SK-N-SH treated with all-trans-retinoic acid at 6 μM for 48 hours (cell line): Measurements from ENCODE around the gene UBE2E3.

Source experiments
- ATAC-seq: fragments of 200-7000 bp; cut with Tn5 transposase; 3 replicates; pipeline ENCODE4 v1.9.1; 2020; ENCODE audit warnings: mild to moderate bottlenecking, moderate library complexity
- BACH2 ChIP-seq: fragments of 250-450 bp; sonication (Bioruptor Pico); IDR thresholded peaks from 2 replicates; pipeline ENCODE4 v1.9.0; 2021; ENCODE audit warnings: mild to moderate bottlenecking, borderline replicate concordance
- CSDC2 ChIP-seq: fragments of 250-450 bp; sonication (Bioruptor Pico); IDR thresholded peaks from 2 replicates; pipeline ENCODE4 v1.5.0; 2020; ENCODE audit warnings: mild to moderate bottlenecking, moderate library complexity
- ESRRG ChIP-seq: fragments of 250-450 bp; sonication (Bioruptor Pico); IDR thresholded peaks from 2 replicates; pipeline ENCODE4 v1.6.1; 2021; ENCODE audit warnings: mild to moderate bottlenecking
- GLIS3 ChIP-seq: fragments of 250-450 bp; sonication (Bioruptor Pico); IDR thresholded peaks from 2 replicates; pipeline ENCODE4 v1.5.0; 2020; ENCODE audit warnings: mild to moderate bottlenecking, moderate library complexity
- ISL1 ChIP-seq: fragments of 250-450 bp; sonication (Bioruptor Pico); IDR thresholded peaks from 2 replicates; pipeline ENCODE4 v2.1.2; 2022; ENCODE audit warnings: mild to moderate bottlenecking, moderate library complexity
- OSR1 ChIP-seq: fragments of 250-450 bp; sonication (Bioruptor Pico); IDR thresholded peaks from 2 replicates; pipeline ENCODE4 v1.8.0; 2022; ENCODE audit warnings: moderate library complexity, mild to moderate bottlenecking, inconsistent platforms
- PATZ1 ChIP-seq: fragments of 250-450 bp; sonication (Bioruptor Pico); IDR thresholded peaks from 2 replicates; pipeline ENCODE4 v1.8.0; 2020; ENCODE audit warnings: mild to moderate bottlenecking, moderate library complexity, borderline replicate concordance
- PPARA ChIP-seq: fragments of 250-450 bp; sonication (Bioruptor Pico); IDR thresholded peaks from 2 replicates; pipeline ENCODE4 v1.5.0; 2020; ENCODE audit warnings: mild to moderate bottlenecking, borderline replicate concordance
- RARB ChIP-seq: fragments of 250-450 bp; sonication (Bioruptor Pico); IDR thresholded peaks from 2 replicates; pipeline ENCODE4 v1.8.0; 2021; ENCODE audit warnings: mild to moderate bottlenecking, moderate library complexity
- SNAI2 ChIP-seq: fragments of 250-450 bp; sonication (Bioruptor Pico); IDR thresholded peaks from 2 replicates; pipeline ENCODE4 v1.5.0; 2020; ENCODE audit warnings: mild to moderate bottlenecking, moderate library complexity
- TCF4 ChIP-seq: fragments of 250-450 bp; sonication (Bioruptor Pico); IDR thresholded peaks from 2 replicates; pipeline ENCODE4 v1.8.0; 2021; ENCODE audit warnings: mild to moderate bottlenecking, moderate library complexity, borderline replicate concordance
- TOX ChIP-seq: fragments of 250-450 bp; sonication (Bioruptor Pico); IDR thresholded peaks from 2 replicates; pipeline ENCODE4 v1.8.0; 2021; ENCODE audit warnings: mild to moderate bottlenecking, moderate library complexity, borderline replicate concordance
- TSHZ2 ChIP-seq: fragments of 250-450 bp; sonication (Bioruptor Pico); IDR thresholded peaks from 2 replicates; pipeline ENCODE4 v1.5.0; 2020; ENCODE audit warnings: mild to moderate bottlenecking, moderate library complexity
- ZC3H10 ChIP-seq: fragments of 250-450 bp; sonication (Bioruptor Pico); IDR thresholded peaks from 2 replicates; pipeline ENCODE4 v1.5.1; 2021; ENCODE audit warnings: mild to moderate bottlenecking, moderate library complexity
- ZFP3 ChIP-seq: fragments of 250-450 bp; sonication (Bioruptor Pico); IDR thresholded peaks from 2 replicates; pipeline ENCODE4 v1.5.0; 2020; ENCODE audit warnings: mild to moderate bottlenecking, moderate library complexity
- ZFP30 ChIP-seq: fragments of 450-650 bp; formaldehyde crosslinking; IDR thresholded peaks from 2 replicates; pipeline ENCODE4 v1.5.0; 2022; ENCODE audit warnings: mild to moderate bottlenecking, moderate library complexity
- ZNF565 ChIP-seq: fragments of 450-650 bp; formaldehyde crosslinking; conservative IDR thresholded peaks from 2 replicates; pipeline ENCODE4 v1.5.0; 2020; ENCODE audit warnings: low read depth, mild to moderate bottlenecking, moderate library complexity
- ZNF70 ChIP-seq: fragments of 450-650 bp; formaldehyde crosslinking; IDR thresholded peaks from 2 replicates; pipeline ENCODE4 v1.5.0; 2020; ENCODE audit warnings: mild to moderate bottlenecking, moderate library complexity
- ZNF8 ChIP-seq: fragments of 450-650 bp; formaldehyde crosslinking; IDR thresholded peaks from 2 replicates; pipeline ENCODE4 v1.5.0; 2020; ENCODE audit warnings: mild to moderate bottlenecking, moderate library complexity
- TF ChIP-seq, protein P1 (sequence below): fragments of 250-450 bp; sonication (Bioruptor Pico); IDR thresholded peaks from 2 replicates; pipeline ENCODE4 v1.5.1; 2021; ENCODE audit warnings: mild to moderate bottlenecking, moderate library complexity
- TF ChIP-seq, protein P2 (sequence below): fragments of 250-450 bp; sonication (Bioruptor Pico); IDR thresholded peaks from 2 replicates; pipeline ENCODE4 v1.8.0; 2021; ENCODE audit warnings: low read depth, mild to moderate bottlenecking, moderate library complexity, borderline replicate concordance

Gene UBE2E3

GRCh38 chr2:181103659-181104058 lies 123.3 kb downstream of the UBE2E3 start:
- no peak for ATAC-seq
- TF ChIP-seq ZFP3 (CRISPR knock-in tag) (no peak), TOX (CRISPR knock-in tag) (no peak), ISL1 (CRISPR knock-in tag) (no peak), ZNF70 (no peak), ESRRG (CRISPR knock-in tag) (no peak), ZNF565 (no peak), BACH2 (CRISPR knock-in tag) (no peak), SNAI2 (CRISPR knock-in tag) (no peak), ZNF8 (CRISPR knock-in tag) (no peak), PPARA (CRISPR knock-in tag) (no peak), ZC3H10 (CRISPR knock-in tag) (no peak), RARB (CRISPR knock-in tag) (no peak), ZFP30 (no peak), TSHZ2 (no peak), OSR1 (CRISPR knock-in tag) (no peak), GLIS3 (CRISPR knock-in tag) (no peak)
- TF ChIP-seq, protein P1, sequence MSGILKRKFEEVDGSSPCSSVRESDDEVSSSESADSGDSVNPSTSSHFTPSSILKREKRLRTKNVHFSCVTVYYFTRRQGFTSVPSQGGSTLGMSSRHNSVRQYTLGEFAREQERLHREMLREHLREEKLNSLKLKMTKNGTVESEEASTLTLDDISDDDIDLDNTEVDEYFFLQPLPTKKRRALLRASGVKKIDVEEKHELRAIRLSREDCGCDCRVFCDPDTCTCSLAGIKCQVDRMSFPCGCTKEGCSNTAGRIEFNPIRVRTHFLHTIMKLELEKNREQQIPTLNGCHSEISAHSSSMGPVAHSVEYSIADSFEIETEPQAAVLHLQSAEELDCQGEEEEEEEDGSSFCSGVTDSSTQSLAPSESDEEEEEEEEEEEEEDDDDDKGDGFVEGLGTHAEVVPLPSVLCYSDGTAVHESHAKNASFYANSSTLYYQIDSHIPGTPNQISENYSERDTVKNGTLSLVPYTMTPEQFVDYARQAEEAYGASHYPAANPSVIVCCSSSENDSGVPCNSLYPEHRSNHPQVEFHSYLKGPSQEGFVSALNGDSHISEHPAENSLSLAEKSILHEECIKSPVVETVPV (CRISPR knock-in tag): no peak
- TF ChIP-seq, protein P2, sequence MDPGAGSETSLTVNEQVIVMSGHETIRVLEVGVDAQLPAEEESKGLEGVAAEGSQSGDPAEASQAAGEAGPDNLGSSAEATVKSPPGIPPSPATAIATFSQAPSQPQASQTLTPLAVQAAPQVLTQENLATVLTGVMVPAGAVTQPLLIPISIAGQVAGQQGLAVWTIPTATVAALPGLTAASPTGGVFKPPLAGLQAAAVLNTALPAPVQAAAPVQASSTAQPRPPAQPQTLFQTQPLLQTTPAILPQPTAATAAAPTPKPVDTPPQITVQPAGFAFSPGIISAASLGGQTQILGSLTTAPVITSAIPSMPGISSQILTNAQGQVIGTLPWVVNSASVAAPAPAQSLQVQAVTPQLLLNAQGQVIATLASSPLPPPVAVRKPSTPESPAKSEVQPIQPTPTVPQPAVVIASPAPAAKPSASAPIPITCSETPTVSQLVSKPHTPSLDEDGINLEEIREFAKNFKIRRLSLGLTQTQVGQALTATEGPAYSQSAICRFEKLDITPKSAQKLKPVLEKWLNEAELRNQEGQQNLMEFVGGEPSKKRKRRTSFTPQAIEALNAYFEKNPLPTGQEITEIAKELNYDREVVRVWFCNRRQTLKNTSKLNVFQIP (CRISPR knock-in tag): no peak

GRCh38 chr2:181104512-181105115 lies 124.2 kb downstream of the UBE2E3 start:
- peak; percentile 56 for ATAC-seq
- TF ChIP-seq PATZ1: 0 out of 2 replicates have a peak, but pooled peaks have one; percentile 28
- TF ChIP-seq ESRRG (CRISPR knock-in tag): no peak
- no peak for TF ChIP-seq ZC3H10 (CRISPR knock-in tag)

GRCh38 chr2:181105562-181105961 lies 125.2 kb downstream of the UBE2E3 start:
- no peak for TF ChIP-seq PPARA (CRISPR knock-in tag)
- no peak for TF ChIP-seq ZNF8 (CRISPR knock-in tag)
- TF ChIP-seq ZNF565: no peak
- TF ChIP-seq SNAI2 (CRISPR knock-in tag): no peak
- no peak for TF ChIP-seq ZFP30
- TF ChIP-seq, protein P2 (CRISPR knock-in tag): no peak
- no peak for TF ChIP-seq CSDC2 (CRISPR knock-in tag)
- TF ChIP-seq ZFP3 (CRISPR knock-in tag): no peak
- TF ChIP-seq ZNF70: no peak
- TF ChIP-seq TCF4 (CRISPR knock-in tag): no peak
- no peak for TF ChIP-seq BACH2 (CRISPR knock-in tag)
- TF ChIP-seq TOX (CRISPR knock-in tag): no peak
- no peak for ATAC-seq
